Rectal smooth muscle tissue (tissue), 1 donor: Measurements from ENCODE around the gene PPP1R14B.

ENCODE experiments used
- H3K27ac ChIP-seq: one replicate; pipeline ENCODE4 v1.7.0; 2013; ENCODE audit warnings: low read depth, low read length, inconsistent platforms
- H3K27me3 ChIP-seq: one replicate; pipeline ENCODE4 v1.7.0; 2013; ENCODE audit warnings: low read length; ENCODE audit not compliant: control insufficient read depth, insufficient read depth
- H3K36me3 ChIP-seq: one replicate; pipeline ENCODE4 v1.7.0; 2013; ENCODE audit warnings: low read length; ENCODE audit not compliant: control insufficient read depth, insufficient read depth
- H3K4me1 ChIP-seq: one replicate; pipeline ENCODE4 v1.7.0; 2013; ENCODE audit warnings: low read length; ENCODE audit not compliant: control insufficient read depth, insufficient read depth
- H3K4me3 ChIP-seq: one replicate; pipeline ENCODE4 v1.7.0; 2013; ENCODE audit warnings: low read length
- H3K9ac ChIP-seq: one replicate; pipeline ENCODE4 v1.7.0; 2013; ENCODE audit warnings: low read length

The PPP1R14B gene

DNA sequence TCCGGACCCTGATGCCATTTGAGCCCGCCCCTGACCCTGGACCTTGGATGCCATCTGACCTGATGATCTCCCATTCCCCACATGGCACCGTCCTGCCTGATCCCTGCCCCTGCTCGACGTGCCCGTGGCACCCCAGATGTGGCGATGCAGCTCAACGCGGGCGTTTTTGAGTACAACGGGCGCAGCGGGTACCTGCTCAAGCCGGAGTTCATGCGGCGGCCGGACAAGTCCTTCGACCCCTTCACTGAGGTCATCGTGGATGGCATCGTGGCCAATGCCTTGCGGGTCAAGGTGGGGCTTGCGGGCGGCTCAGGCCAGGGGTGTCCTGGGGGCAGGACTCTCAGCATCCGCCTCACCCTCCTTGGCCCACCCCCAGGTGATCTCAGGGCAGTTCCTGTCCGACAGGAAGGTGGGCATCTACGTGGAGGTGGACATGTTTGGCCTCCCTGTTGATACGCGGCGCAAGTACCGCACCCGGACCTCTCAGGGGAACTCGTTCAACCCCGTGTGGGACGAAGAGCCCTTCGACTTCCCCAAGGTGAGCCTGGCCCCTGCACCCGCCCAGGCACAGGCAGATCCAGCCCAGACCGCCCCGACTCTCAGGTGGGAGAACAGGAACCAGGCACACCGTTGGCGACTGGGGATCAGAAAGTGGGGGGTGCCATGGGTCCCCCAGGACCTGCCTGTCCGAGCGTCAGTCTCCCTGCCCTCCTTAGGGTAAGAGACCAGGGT lies 15.7 kb upstream of the PPP1R14B start:
- H3K4me1 ChIP-seq = no peaks in the 10 kb centered on the region
- H3K27ac ChIP-seq = no peak overlapping the region
- H3K36me3 ChIP-seq = peaks cover 38% of the 10 kb centered on the region
- H3K27me3 ChIP-seq = no peaks in the 10 kb centered on the region
- H3K4me3 ChIP-seq = no peak overlapping the region
- no peak overlapping the region for H3K9ac ChIP-seq

DNA sequence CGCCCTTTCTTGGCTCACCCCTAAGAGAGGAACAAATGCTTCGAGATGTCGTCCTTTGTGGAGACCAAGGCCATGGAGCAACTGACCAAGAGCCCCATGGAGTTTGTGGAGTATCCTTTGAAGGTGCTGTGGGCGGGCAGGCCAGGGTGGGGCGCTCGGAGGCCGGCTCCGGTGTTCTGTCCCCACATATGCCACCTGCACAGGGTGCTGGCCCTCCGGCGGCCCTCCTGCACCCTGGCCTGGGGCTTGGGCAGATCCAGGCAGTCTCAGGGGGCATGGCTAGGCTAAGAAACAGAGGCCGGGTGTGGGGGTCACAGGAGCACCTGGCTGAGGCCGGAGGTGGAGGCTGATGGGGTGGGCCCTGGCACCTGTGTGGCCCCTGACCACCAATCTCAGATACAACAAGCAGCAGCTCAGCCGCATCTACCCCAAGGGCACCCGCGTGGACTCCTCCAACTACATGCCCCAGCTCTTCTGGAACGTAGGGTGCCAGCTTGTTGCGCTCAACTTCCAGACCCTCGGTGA lies 14.9 kb upstream of the PPP1R14B start:
- H3K9ac ChIP-seq = no peak overlapping the region
- no peak overlapping the region for H3K27ac ChIP-seq
- no peak overlapping the region for H3K4me3 ChIP-seq
- no peaks in the 10 kb centered on the region for H3K27me3 ChIP-seq
- peaks cover 40% of the 10 kb centered on the region for H3K36me3 ChIP-seq
- no peaks in the 10 kb centered on the region for H3K4me1 ChIP-seq

DNA sequence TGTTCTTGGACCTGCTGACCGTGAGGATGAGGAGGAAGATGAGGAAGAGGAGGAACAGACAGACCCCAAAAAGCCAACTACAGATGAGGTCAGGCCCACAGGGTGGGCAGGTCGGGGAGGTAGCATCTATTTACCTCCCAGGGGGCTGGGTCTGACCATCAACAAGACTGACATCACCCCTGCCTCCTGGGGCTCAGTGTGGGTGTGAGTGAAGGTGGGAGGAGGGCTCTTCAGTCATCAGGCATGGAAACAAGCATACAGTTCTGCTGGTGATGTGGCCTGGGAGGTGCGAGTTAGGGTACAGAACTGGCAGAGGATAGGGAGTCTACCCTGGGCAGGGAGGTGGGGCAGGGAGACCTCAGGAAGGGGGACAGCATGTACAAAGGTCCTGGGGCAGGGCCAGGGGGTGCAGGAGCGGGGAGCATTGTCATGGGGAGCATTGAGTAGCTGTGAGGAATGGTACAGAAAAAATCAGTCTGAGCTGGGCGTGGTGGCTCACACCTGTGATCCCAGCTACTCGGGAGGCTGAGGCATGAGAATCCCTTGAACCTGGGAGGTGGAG lies 13.5 kb upstream of the PPP1R14B start:
- H3K36me3 ChIP-seq = peaks cover 37% of the 10 kb centered on the region
- no peaks in the 10 kb centered on the region for H3K27me3 ChIP-seq
- H3K4me3 ChIP-seq = no peak overlapping the region
- H3K27ac ChIP-seq = no peak overlapping the region
- H3K9ac ChIP-seq = no peak overlapping the region
- H3K4me1 ChIP-seq = no peaks in the 10 kb centered on the region

DNA sequence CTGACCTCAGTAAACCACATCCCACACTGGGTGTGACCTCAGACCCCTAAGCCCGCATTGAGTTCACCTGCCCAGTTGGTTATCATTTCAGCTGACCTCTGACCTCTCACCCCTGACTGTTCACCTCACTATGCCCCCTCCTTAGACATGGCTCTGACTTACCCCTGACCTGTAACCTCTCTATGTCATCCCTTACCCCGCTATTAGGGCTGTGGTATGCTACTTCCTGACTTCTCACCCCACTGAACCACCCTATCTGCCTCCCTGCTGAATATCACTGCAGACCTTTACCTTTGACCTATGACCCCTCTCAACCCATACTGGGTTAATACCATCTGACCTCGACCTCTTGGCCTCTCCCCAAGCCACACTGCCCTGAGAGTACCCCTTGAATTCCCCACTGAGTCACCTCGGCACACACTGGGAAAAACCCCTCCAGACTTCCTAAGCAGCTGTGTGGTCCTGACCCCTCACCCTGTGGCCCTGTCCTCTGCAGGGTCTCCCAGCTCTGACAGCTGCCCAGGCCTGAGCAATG lies 12.9 kb upstream of the PPP1R14B start:
- H3K9ac ChIP-seq = no peak overlapping the region
- H3K27me3 ChIP-seq = no peaks in the 10 kb centered on the region
- peaks cover 36% of the 10 kb centered on the region for H3K36me3 ChIP-seq
- H3K4me3 ChIP-seq = no peak overlapping the region
- H3K27ac ChIP-seq = no peak overlapping the region
- no peaks in the 10 kb centered on the region for H3K4me1 ChIP-seq

DNA sequence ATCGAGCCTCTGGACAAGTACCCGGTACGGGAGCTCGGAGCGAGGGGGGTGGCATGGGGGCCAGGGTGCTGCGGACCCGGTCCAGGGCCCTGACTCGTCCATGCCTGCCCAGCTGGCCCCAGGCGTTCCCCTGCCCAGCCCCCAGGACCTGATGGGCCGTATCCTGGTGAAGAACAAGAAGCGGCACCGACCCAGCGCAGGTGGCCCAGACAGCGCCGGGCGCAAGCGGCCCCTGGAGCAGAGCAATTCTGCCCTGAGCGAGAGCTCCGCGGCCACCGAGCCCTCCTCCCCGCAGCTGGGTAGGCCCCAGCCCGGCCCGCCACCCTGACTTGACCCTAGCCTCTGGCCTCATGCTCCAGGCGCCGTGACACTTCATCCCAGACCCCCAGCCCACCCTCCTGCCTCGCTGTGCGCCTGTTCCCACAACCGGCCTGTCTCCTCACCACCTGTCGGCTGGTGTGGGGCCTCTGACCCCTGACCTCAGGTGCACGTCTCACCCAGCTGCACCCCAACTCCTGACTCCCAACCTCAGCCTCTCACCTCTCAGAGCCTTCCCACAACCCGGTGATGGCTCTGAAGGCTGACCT lies 12.3 kb upstream of the PPP1R14B start:
- Histone ChIP-seq H3K36me3 (peaks cover 31% of the 10 kb centered on the region), H3K4me3 (no peak overlapping the region), H3K9ac (no peak overlapping the region), H3K27ac (no peak overlapping the region), H3K27me3 (no peaks in the 10 kb centered on the region), H3K4me1 (no peaks in the 10 kb centered on the region)

DNA sequence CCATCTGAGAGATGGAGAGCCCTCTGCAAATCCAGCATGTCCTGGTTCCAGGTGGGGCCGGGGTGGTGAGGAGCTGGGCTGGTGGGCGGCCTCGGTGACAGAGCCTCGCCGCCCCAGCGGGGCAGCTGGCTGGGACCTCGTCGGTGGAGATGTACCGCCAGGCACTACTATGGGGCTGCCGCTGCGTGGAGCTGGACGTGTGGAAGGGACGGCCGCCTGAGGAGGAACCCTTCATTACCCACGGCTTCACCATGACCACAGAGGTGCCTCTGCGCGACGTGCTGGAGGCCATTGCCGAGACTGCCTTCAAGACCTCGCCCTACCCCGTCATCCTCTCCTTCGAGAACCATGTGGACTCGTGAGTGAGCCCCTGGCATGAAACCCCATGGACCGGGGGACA lies 11.6 kb upstream of the PPP1R14B start:
- H3K36me3 ChIP-seq = peaks cover 30% of the 10 kb centered on the region
- H3K4me1 ChIP-seq = no peaks in the 10 kb centered on the region
- no peaks in the 10 kb centered on the region for H3K27me3 ChIP-seq
- no peak overlapping the region for H3K9ac ChIP-seq
- H3K27ac ChIP-seq = no peak overlapping the region
- H3K4me3 ChIP-seq = no peak overlapping the region

DNA sequence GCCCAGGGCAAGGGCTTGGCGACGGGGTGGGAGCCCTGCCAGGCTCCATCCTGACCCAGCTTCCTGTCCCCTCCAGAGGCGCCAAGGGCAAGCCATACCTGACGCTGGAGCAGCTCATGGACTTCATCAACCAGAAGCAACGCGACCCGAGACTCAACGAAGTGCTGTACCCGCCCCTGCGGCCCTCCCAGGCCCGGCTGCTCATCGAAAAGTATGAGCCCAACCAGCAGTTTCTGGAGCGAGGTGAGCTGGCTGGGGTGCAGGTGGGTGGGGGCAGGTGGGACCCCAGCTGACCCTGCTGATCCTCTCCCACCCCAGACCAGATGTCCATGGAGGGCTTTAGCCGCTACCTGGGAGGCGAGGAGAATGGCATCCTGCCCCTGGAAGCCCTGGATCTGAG lies 9.6 kb upstream of the PPP1R14B start:
- Histone ChIP-seq H3K27ac (no peak overlapping the region), H3K9ac (no peak overlapping the region), H3K4me1 (peaks cover 4% of the 10 kb centered on the region), H3K4me3 (no peak overlapping the region), H3K36me3 (peaks cover 25% of the 10 kb centered on the region), H3K27me3 (no peaks in the 10 kb centered on the region)

DNA sequence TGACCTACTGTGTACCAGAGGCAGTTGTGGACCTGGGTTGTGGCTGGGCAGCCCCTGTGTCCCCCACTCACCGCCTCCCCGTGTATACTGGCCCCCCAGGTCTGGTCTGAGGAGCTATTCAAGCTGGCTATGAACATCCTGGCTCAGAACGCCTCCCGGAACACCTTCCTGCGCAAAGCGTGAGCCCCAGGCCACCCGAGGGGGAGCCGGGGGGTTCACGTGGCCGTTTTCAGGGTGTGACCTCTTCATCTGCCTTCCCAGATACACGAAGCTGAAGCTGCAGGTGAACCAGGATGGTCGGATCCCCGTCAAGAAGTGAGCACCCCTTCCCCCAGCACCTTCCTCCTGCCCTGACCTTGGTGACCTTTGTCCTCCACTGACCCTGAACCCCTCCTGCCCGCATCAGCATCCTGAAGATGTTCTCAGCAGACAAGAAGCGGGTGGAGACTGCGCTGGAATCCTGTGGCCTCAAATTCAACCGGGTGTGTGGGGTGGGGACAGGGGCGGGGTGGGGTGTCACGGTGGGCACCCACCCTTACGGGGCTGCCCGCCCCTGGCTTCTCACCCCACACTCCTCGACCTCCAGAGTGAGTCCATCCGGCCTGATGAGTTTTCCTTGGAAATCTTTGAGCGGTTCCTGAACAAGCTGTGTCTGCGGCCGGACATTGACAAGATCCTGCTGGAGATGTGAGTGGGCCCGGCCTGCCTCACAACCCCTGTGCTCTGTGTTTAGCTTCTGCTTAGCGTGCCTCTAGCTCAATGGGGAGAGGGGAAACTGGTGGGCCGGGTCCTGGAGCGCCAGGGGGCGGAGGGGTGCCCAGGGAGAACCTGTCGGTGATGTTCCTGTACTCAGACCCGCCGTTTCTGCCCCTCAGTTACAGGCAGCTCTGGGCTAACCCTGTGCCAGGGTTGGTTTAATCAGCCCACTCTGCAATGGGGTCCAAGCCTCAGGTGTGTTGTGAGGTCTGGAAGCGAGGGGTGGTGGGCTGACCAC lies 8.7 kb upstream of the PPP1R14B start:
- Histone ChIP-seq H3K36me3 (peaks cover 24% of the 10 kb centered on the region), H3K4me3 (no peak overlapping the region), H3K27me3 (no peaks in the 10 kb centered on the region), H3K4me1 (peaks cover 4% of the 10 kb centered on the region), H3K9ac (no peak overlapping the region), H3K27ac (no peak overlapping the region)

DNA sequence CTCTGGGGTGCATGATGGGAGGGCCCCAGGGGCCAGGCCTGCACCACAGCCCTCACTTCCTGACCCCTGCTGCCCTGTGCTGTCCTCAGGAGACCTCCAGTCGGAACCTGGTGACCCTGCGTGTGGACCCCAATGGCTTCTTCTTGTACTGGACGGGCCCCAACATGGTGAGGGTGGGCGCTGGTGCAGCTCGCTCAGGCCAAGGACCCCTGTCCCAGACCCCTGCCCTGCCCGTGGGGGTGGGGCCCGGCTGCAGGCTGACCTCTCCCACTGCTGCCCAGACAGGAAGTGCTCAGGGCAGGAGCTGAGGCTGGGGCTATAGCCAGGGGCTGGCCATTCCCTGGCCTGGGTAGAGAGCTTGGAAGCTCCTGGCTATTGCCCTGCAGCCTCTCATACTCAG lies 7.6 kb upstream of the PPP1R14B start:
- H3K9ac ChIP-seq = no peak overlapping the region
- no peak overlapping the region for H3K27ac ChIP-seq
- peaks cover 13% of the 10 kb centered on the region for H3K36me3 ChIP-seq
- H3K27me3 ChIP-seq = no peaks in the 10 kb centered on the region
- H3K4me1 ChIP-seq = peaks cover 4% of the 10 kb centered on the region
- H3K4me3 ChIP-seq = no peak overlapping the region

DNA sequence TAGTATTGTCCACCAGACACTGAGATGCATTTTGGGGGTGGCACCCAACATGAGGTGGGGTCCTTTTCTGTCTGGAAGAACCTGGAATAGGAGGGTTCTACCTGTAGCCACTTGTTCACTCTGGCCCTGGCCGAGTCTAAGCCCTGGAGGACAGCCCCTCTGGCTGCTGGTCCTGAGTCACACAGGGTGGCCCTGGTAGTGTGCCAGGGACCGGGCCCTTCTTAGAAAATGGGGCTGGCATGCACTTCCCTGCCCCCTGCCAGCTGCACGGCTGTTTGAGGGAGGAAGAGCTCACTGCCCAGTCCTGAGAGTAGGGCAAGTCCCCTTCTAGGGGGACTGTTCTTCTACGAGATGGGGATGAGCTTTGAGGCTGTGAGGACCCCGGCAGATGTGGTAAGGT lies 6.7 kb upstream of the PPP1R14B start:
- Histone ChIP-seq H3K9ac (no peak overlapping the region), H3K4me3 (peak overlapping the region; percentile 9), H3K36me3 (peaks cover 9% of the 10 kb centered on the region), H3K27me3 (no peaks in the 10 kb centered on the region), H3K4me1 (peaks cover 4% of the 10 kb centered on the region), H3K27ac (no peak overlapping the region)

DNA sequence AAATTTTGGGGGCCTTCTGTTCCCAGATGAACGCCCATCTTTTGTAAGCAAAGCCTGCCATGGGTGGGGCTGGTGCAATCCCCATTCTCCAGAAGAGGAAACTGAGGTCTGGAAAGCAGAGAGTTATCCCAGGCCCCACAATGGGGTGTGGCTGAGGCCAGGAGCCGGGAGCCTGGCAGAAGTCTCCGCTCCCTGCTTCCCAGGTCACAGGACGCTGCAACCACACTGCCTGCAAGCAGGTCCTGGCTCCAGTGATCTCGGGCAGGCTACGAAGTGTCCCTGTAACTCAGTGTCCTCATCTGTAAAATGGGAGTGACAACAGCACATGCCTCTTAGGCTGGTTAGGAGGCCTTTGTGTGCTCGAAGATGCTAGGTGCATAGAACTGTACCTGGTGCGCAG lies 6.3 kb upstream of the PPP1R14B start:
- Histone ChIP-seq H3K4me1 (peaks cover 4% of the 10 kb centered on the region), H3K9ac (no peak overlapping the region), H3K27ac (no peak overlapping the region), H3K36me3 (peaks cover 8% of the 10 kb centered on the region), H3K4me3 (peak overlapping the region; percentile 28), H3K27me3 (no peaks in the 10 kb centered on the region)
